Mesendoderm (in vitro differentiated cells): ENCODE data around the gene IPO5.
"Not testable (repeated sequence)": the region's sequence is repeated elsewhere in the genome, so short reads cannot be mapped to it uniquely, and the experiment has no call there.

ENCODE experiments used
- DNase-seq: peaks from one replicate; pipeline ENCODE4 v3.0.0; 2013
- H2AK5ac ChIP-seq: 2 replicates; pipeline ENCODE4 v1.6.1; 2013; ENCODE audit warnings: low read length, inconsistent platforms
- H2BK120ac ChIP-seq: 2 replicates; pipeline ENCODE4 v1.6.1; 2013; ENCODE audit warnings: low read depth, mild to moderate bottlenecking, low read length, moderate library complexity, mixed read lengths
- H2BK15ac ChIP-seq: replicated peaks from 2 replicates; pipeline ENCODE4 v1.6.1; 2013; ENCODE audit warnings: low read depth, mild to moderate bottlenecking, moderate library complexity
- H2BK5ac ChIP-seq: 2 replicates; pipeline ENCODE4 v1.6.1; 2013; ENCODE audit warnings: low read length, inconsistent platforms
- H3K18ac ChIP-seq: 2 replicates; pipeline ENCODE4 v1.6.1; 2013; ENCODE audit warnings: mild to moderate bottlenecking, low read length, mixed read lengths
- H3K23ac ChIP-seq: one replicate; pipeline ENCODE4 v1.6.1; 2013; ENCODE audit warnings: low read length
- H3K27ac ChIP-seq: 2 replicates; pipeline ENCODE4 v1.5.1; 2013; ENCODE audit warnings: low read depth, mild to moderate bottlenecking, inconsistent platforms, low read length, moderate library complexity
- H3K27me3 ChIP-seq: 2 replicates; pipeline ENCODE4 v1.6.1; 2013; ENCODE audit warnings: low read length, control low read depth, mild to moderate bottlenecking, inconsistent platforms; ENCODE audit not compliant: insufficient read depth, poor library complexity
- H3K36me3 ChIP-seq: 2 replicates; pipeline ENCODE4 v1.6.1; 2013; ENCODE audit warnings: low read length, inconsistent platforms; ENCODE audit not compliant: control insufficient read depth, insufficient read depth
- H3K4ac ChIP-seq: one replicate; pipeline ENCODE4 v1.6.1; 2013; ENCODE audit warnings: low read depth, mild to moderate bottlenecking, low read length, moderate library complexity
- H3K4me1 ChIP-seq: 2 replicates; pipeline ENCODE4 v1.6.1; 2013; ENCODE audit warnings: low read depth, low read length, inconsistent platforms; ENCODE audit not compliant: control insufficient read depth
- H3K4me2 ChIP-seq: 2 replicates; pipeline ENCODE4 v1.6.1; 2013; ENCODE audit warnings: low read length
- H3K4me3 ChIP-seq: 2 replicates; pipeline ENCODE4 v1.5.1; 2013; ENCODE audit warnings: mild to moderate bottlenecking, low read length
- H3K56ac ChIP-seq: one replicate; pipeline ENCODE4 v1.6.1; 2013; ENCODE audit warnings: low read length
- H3K79me1 ChIP-seq: 2 replicates; pipeline ENCODE4 v1.6.1; 2013; ENCODE audit warnings: low read length, inconsistent platforms
- H3K79me2 ChIP-seq: 2 replicates; pipeline ENCODE4 v1.6.1; 2013; ENCODE audit warnings: mild to moderate bottlenecking, low read length; ENCODE audit not compliant: control insufficient read depth, insufficient read depth
- H3K9ac ChIP-seq: 2 replicates; pipeline ENCODE4 v1.6.1; 2013; ENCODE audit warnings: low read length, inconsistent platforms
- H4K5ac ChIP-seq: one replicate; pipeline ENCODE4 v1.6.1; 2013; ENCODE audit warnings: low read length
- H4K8ac ChIP-seq: one replicate; pipeline ENCODE4 v1.6.1; 2013; ENCODE audit warnings: low read depth, mild to moderate bottlenecking, control low read depth, low read length, moderate library complexity
- WGBS: extraction: QIAGEN DNeasy Blood & Tissue Kit; methylation state at CpG from one replicate; pipeline ENCODE4 v1.1.7; 2013; ENCODE audit warnings: low lambda C conversion rate, missing lambda C conversion rate; ENCODE audit not compliant: insufficient coverage; ENCODE audit errors: extremely low coverage; 5-methylcytosine and 5-hydroxymethylcytosine counted together

Gene IPO5

GRCh38 chr13:98004107-98004506 lies 50.6 kb downstream of the IPO5 start:
- H2AK5ac ChIP-seq, result no peak overlapping the region
- no peaks in the 10 kb centered on the region for H3K4me1 ChIP-seq
- no peak overlapping the region for H3K4me3 ChIP-seq
- H3K79me1 ChIP-seq, result peaks cover 4% of the 10 kb centered on the region
- H3K18ac ChIP-seq, result no peak overlapping the region
- H3K56ac ChIP-seq, result no peak overlapping the region
- no peak overlapping the region for H2BK120ac ChIP-seq
- no peak for DNase-seq
- H3K9ac ChIP-seq, result no peak overlapping the region
- no peak overlapping the region for H4K5ac ChIP-seq
- H3K27ac ChIP-seq, result no peak overlapping the region
- WGBS, result no CpG with 5 or more reads among the region's 3 CpGs
- no peak overlapping the region for H4K8ac ChIP-seq
- no peak overlapping the region for H2BK5ac ChIP-seq
- no peak overlapping the region for H3K4me2 ChIP-seq
- H2BK15ac ChIP-seq, result no peak overlapping the region
- no peaks in the 10 kb centered on the region for H3K79me2 ChIP-seq
- peaks cover 24% of the 10 kb centered on the region for H3K36me3 ChIP-seq
- no peaks in the 10 kb centered on the region for H3K27me3 ChIP-seq
- no peak overlapping the region for H3K23ac ChIP-seq
- H3K4ac ChIP-seq, result no peak overlapping the region

- H3K18ac ChIP-seq, H3K4me2 ChIP-seq, H3K4me3 ChIP-seq, H3K4ac ChIP-seq, H2BK15ac ChIP-seq, H3K9ac ChIP-seq, H3K23ac ChIP-seq, H2BK120ac ChIP-seq, H4K5ac ChIP-seq, H3K79me1 ChIP-seq, H3K56ac ChIP-seq, H3K79me2 ChIP-seq, H4K8ac ChIP-seq, H2AK5ac ChIP-seq, H3K4me1 ChIP-seq, H3K27ac ChIP-seq, H2BK5ac ChIP-seq, H3K27me3 ChIP-seq: not testable (repeated sequence)
- no CpG with 5 or more reads among the region's 8 CpGs for WGBS
- H3K36me3 ChIP-seq, result peaks cover 23% of the 10 kb centered on the region
- DNase-seq, result peak; percentile 8
Observed at GRCh38 chr13:98004997-98005396, 51.5 kb downstream of the IPO5 start.

DNA sequence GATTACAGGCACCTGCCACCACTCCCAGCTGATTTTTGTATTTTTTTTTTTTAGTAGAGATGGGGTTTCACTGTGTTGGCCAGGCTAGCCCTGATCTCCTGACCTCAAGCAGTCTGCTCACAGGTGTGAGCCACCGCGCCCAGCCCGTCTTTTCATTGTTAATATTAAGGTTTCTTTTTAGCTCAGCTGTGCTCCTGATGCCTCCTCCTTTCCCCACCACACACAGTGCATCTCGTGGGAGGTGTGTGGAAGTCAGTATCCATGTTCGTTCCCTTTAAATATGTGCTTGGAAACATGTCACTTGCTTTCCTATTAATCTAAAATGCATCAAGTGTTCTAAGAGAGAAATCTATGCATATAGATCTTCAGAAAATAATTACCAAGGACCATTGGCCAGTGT lies 53.5 kb downstream of the IPO5 start:
- no peak overlapping the region for H3K4ac ChIP-seq
- no CpG with 5 or more reads among the region's 5 CpGs for WGBS

DNA sequence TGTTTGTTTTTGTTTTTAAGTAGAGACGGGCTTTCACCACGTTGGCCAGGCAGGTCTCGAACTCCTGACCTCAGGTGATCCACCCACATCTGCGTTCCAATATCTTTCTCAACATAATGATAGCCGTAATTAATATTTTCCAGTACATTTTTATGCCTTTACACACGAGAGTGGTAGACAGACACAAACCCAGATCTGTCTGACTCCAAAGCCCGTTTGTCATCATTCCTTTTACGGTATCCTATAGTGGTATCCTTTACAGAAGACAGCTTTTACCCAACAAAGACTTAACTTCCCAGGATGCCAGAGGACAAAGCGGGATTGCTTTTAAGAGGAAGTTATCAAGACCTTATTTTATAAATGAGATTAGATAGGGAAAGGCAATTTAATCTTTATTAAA lies 59.8 kb downstream of the IPO5 start:
- no peak overlapping the region for H2BK5ac ChIP-seq
- H2BK120ac ChIP-seq, result no peak overlapping the region
- no peak overlapping the region for H4K8ac ChIP-seq
- H3K79me1 ChIP-seq, result peaks cover 2% of the 10 kb centered on the region
- H3K4ac ChIP-seq, result no peak overlapping the region
- H3K18ac ChIP-seq, result no peak overlapping the region
- no peak overlapping the region for H3K9ac ChIP-seq
- DNase-seq, result no peak
- H3K27ac ChIP-seq, result no peak overlapping the region
- no peaks in the 10 kb centered on the region for H3K27me3 ChIP-seq
- H3K4me1 ChIP-seq, result no peaks in the 10 kb centered on the region
- no CpG with 5 or more reads among the region's 9 CpGs for whole genome bisulfite sequencing
- no peak overlapping the region for H3K23ac ChIP-seq
- no peak overlapping the region for H3K4me3 ChIP-seq
- no peak overlapping the region for H2AK5ac ChIP-seq
- H2BK15ac ChIP-seq, result no peak overlapping the region
- H4K5ac ChIP-seq, result no peak overlapping the region
- no peak overlapping the region for H3K4me2 ChIP-seq
- no peaks in the 10 kb centered on the region for H3K79me2 ChIP-seq
- H3K36me3 ChIP-seq, result peaks cover 11% of the 10 kb centered on the region
- H3K56ac ChIP-seq, result no peak overlapping the region

More for the DNA sequence above, 53.5 kb downstream of the IPO5 start:
- Histone ChIP-seq H3K18ac (no peak overlapping the region), H2BK120ac (no peak overlapping the region), H3K27ac (no peak overlapping the region), H3K27me3 (no peaks in the 10 kb centered on the region), H3K4me1 (no peaks in the 10 kb centered on the region), H3K4me2 (no peak overlapping the region), H2BK15ac (no peak overlapping the region), H2BK5ac (no peak overlapping the region), H4K5ac (no peak overlapping the region), H3K9ac (no peak overlapping the region), H3K23ac (no peak overlapping the region), H3K4me3 (no peak overlapping the region), H3K79me2 (no peaks in the 10 kb centered on the region), H3K56ac (no peak overlapping the region), H4K8ac (no peak overlapping the region), H3K79me1 (peaks cover 4% of the 10 kb centered on the region), H2AK5ac (no peak overlapping the region), H3K36me3 (peaks cover 20% of the 10 kb centered on the region)
- no peak for DNase-seq

DNA sequence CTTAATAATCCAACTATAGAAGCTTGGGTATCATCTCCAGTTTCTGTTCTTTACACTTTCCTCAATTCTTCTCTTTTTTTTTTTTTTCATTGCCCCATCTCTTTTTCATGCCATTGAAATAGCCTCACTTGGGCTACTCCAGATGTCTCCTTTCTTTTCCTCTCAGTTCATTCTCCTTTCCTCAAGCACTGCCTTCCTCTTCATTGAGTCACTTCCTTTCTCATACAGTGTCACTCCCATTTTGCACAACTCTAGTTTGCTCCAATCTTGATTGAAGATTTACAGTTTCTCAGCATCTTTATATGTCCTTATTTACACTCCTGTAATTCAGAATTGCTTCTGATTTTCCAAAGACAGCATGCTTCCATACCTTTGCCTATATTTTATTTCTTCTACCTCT lies 61.3 kb downstream of the IPO5 start:
- Histone ChIP-seq H3K23ac (no peak overlapping the region), H3K18ac (no peak overlapping the region), H3K9ac (no peak overlapping the region), H3K4me1 (no peaks in the 10 kb centered on the region), H3K4ac (no peak overlapping the region), H3K27me3 (no peaks in the 10 kb centered on the region), H3K79me2 (no peaks in the 10 kb centered on the region), H4K8ac (no peak overlapping the region), H2BK120ac (no peak overlapping the region), H3K4me2 (no peak overlapping the region), H4K5ac (no peak overlapping the region), H2AK5ac (no peak overlapping the region), H3K4me3 (no peak overlapping the region), H3K79me1 (peaks cover 2% of the 10 kb centered on the region), H3K36me3 (peaks cover 11% of the 10 kb centered on the region), H2BK5ac (no peak overlapping the region), H3K27ac (no peak overlapping the region), H3K56ac (no peak overlapping the region), H2BK15ac (no peak overlapping the region)
- DNase-seq, result no peak

- no CpG with 5 or more reads among the region's 4 CpGs for WGBS
- Histone ChIP-seq H3K4me2 (no peak overlapping the region), H3K23ac (no peak overlapping the region), H3K36me3 (peaks cover 11% of the 10 kb centered on the region), H3K4me3 (no peak overlapping the region), H2BK15ac (no peak overlapping the region), H3K4ac (no peak overlapping the region), H3K56ac (no peak overlapping the region), H3K79me1 (peaks cover 2% of the 10 kb centered on the region), H4K5ac (no peak overlapping the region), H3K27ac (no peak overlapping the region), H2BK120ac (no peak overlapping the region), H2BK5ac (no peak overlapping the region), H3K79me2 (no peaks in the 10 kb centered on the region), H3K18ac (no peak overlapping the region), H3K4me1 (no peaks in the 10 kb centered on the region), H3K9ac (no peak overlapping the region), H2AK5ac (no peak overlapping the region), H3K27me3 (no peaks in the 10 kb centered on the region), H4K8ac (no peak overlapping the region)
- no peak for DNase-seq
Observed at GRCh38 chr13:98018293-98018692, 64.8 kb downstream of the IPO5 start.
